B cell (primary cell): ENCODE measurements around the gene KRTAP12-2.

ENCODE experiments used
- EZH2 ChIP-seq: IDR thresholded peaks from 2 replicates; pipeline ENCODE4 v1.6.1; 2012; ENCODE audit warnings: borderline replicate concordance, low read depth, mild to moderate bottlenecking, moderate library complexity, low read length; ENCODE audit not compliant: insufficient read depth, poor library complexity, severe bottlenecking
- TF ChIP-seq, protein P1 (sequence below): fragments of 200-600 bp; IDR thresholded peaks from one replicate; pipeline ENCODE4 v1.8.0; 2022; ENCODE audit warnings: antibody characterized with exemption, mild to moderate bottlenecking

DNA sequence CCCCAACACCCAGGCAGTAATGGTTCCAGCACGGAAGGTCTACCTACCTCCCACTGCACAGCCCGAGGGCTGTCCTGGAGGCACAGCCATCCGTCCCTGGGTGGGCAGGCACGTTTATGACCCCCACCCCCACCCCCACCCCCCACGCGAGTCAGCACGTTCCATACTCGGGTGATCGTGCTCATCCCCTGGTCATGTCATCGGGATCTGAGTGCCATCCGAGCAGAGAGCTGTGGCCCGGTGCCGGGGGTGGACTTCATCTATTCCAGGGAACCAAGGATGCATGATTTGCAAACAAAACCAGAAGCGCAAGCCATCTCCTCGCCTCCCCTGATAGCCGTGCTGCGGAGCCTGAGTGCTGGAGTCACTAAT is 43.6 kb upstream of the KRTAP12-2 start:
- TF ChIP-seq, protein P1, sequence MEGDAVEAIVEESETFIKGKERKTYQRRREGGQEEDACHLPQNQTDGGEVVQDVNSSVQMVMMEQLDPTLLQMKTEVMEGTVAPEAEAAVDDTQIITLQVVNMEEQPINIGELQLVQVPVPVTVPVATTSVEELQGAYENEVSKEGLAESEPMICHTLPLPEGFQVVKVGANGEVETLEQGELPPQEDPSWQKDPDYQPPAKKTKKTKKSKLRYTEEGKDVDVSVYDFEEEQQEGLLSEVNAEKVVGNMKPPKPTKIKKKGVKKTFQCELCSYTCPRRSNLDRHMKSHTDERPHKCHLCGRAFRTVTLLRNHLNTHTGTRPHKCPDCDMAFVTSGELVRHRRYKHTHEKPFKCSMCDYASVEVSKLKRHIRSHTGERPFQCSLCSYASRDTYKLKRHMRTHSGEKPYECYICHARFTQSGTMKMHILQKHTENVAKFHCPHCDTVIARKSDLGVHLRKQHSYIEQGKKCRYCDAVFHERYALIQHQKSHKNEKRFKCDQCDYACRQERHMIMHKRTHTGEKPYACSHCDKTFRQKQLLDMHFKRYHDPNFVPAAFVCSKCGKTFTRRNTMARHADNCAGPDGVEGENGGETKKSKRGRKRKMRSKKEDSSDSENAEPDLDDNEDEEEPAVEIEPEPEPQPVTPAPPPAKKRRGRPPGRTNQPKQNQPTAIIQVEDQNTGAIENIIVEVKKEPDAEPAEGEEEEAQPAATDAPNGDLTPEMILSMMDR, result no peak
- TF ChIP-seq EZH2, result no peak
